ENCODE results near the gene OXCT2.
"Not testable (repeated sequence)": the region's sequence is repeated elsewhere in the genome, so short reads cannot be mapped to it uniquely, and the experiment has no call there.

Gene OXCT2

GRCh38 chr1:39805385-39805784 is 34.2 kb upstream of the OXCT2 start:
- TF ChIP-seq CTCF (IDR thresholded peaks at IDR 0.05; ENCODE audit: low read depth, low read length) = no peak
- no peak for DNase-seq (ENCODE audit: low read depth in 2 of 2)
- no peak overlapping the region for H3K4me3 ChIP-seq (replicated peaks in 1 of 2; ENCODE audit: low read depth in 2 of 2, low read length in 2 of 2)

- DNase-seq (ENCODE audit: low read depth in 2 of 2) = no peak
- TF ChIP-seq CTCF (IDR thresholded peaks at IDR 0.05; ENCODE audit: low read depth, low read length) = no peak
- no peak overlapping the region for H3K4me3 ChIP-seq (replicated peaks in 1 of 2; ENCODE audit: low read depth in 2 of 2, low read length in 2 of 2)
These were observed 31.5 kb upstream of the OXCT2 start for GRCh38 chr1:39802496-39803260.

- no peak for TF ChIP-seq CTCF (IDR thresholded peaks at IDR 0.05; ENCODE audit: low read depth, low read length)
- DNase-seq (ENCODE audit: low read depth in 2 of 2) = no peak
These were observed 29.3 kb upstream of the OXCT2 start for GRCh38 chr1:39800471-39800835.

GRCh38 chr1:39799770-39800470 is 28.8 kb upstream of the OXCT2 start:
- peak; percentile 45 to 87 for DNase-seq (ENCODE audit: low read depth in 2 of 2)
- H3K4me3 ChIP-seq (replicated peaks in 1 of 2; ENCODE audit: low read depth in 2 of 2, low read length in 2 of 2) = no peak overlapping the region

More at GRCh38 chr1:39800471-39800835, 29.3 kb upstream of the OXCT2 start:
- H3K4me3 ChIP-seq (replicated peaks in 1 of 2; ENCODE audit: low read depth in 2 of 2, low read length in 2 of 2) = no peak overlapping the region

GRCh38 chr1:39798859-39799769 is 28.0 kb upstream of the OXCT2 start:
- H3K4me3 ChIP-seq (replicated peaks in 1 of 2; ENCODE audit: low read depth in 2 of 2, low read length in 2 of 2) = not testable (repeated sequence)
- TF ChIP-seq CTCF (IDR thresholded peaks at IDR 0.05; ENCODE audit: low read depth, low read length) = peak; percentile 29
- DNase-seq (ENCODE audit: low read depth in 2 of 2) = peak; percentile 47 to 75

More at GRCh38 chr1:39799770-39800470, 28.8 kb upstream of the OXCT2 start:
- peak; percentile 84 for TF ChIP-seq CTCF (IDR thresholded peaks at IDR 0.05; ENCODE audit: low read depth, low read length)

GRCh38 chr1:39795651-39796050 is 24.5 kb upstream of the OXCT2 start:
- TF ChIP-seq CTCF (IDR thresholded peaks at IDR 0.05; ENCODE audit: low read depth, low read length) = no peak
- DNase-seq (ENCODE audit: low read depth in 2 of 2) = no peak
- no peak overlapping the region for H3K4me3 ChIP-seq (replicated peaks in 1 of 2; ENCODE audit: low read depth in 2 of 2, low read length in 2 of 2)

Data from cardiac fibroblast (primary cell).